Measurements from ENCODE around the gene ACTL7B. TPM values are rescaled to one million over a fixed set of nuclear protein-coding genes. Genes with fewer than 3 reads are reported as not detected.

ACTL7B gene
- total and polyA plus RNA-seq, 10 of the 15 experiments (the other 5 are each of a cell fraction or from before 2014, with no cell fraction given) = not detected

GRCh38 chr9:108894225-108894997, 38.6 kb upstream of the ACTL7B start:
- Histone ChIP-seq H3K4me1 (ENCODE audit: control insufficient read depth, insufficient read depth, low read length) (no peaks in the 10 kb centered on the region), H3K9ac (ENCODE audit: control insufficient read depth, insufficient read depth, low read length) (no peak overlapping the region), H3K4me3 (no peak overlapping the region), H3K27ac (ENCODE audit: control insufficient read depth, insufficient read depth) (no peak overlapping the region), H4K20me1 (ENCODE audit: control insufficient read depth, insufficient read depth) (no peaks in the 10 kb centered on the region), H3K9me3 (replicated peaks; ENCODE audit: control insufficient read depth, insufficient read depth, low read length) (no peaks in the 10 kb centered on the region), H3K27me3 (replicated peaks in 1 of 2; ENCODE audit: control insufficient read depth in 2 of 2, insufficient read depth in 2 of 2, low read length in 1 of 2) (no peaks in the 10 kb centered on the region), H3K36me3 (ENCODE audit: control insufficient read depth in 2 of 2, insufficient read depth in 2 of 2, low read length in 1 of 2) (peaks cover 3 to 13% of the 10 kb centered on the region in 2 experiments), H3K4me2 (ENCODE audit: control insufficient read depth, insufficient read depth) (no peak overlapping the region), H2AFZ (ENCODE audit: control insufficient read depth, low read depth, low read length) (no peak overlapping the region), H3K79me2 (ENCODE audit: control insufficient read depth, insufficient read depth, low read length) (no peaks in the 10 kb centered on the region)
- CTCF ChIA-PET = interaction anchor here (0.6 to 1.4 kb wide), 3 partner anchors 12 to 514 kb away, joined by 3 to 5 read pairs (median 4); no protein-coding TSS in a partner anchor
- intact Hi-C loops (cut with micrococcal nuclease; ENCODE audit: unreplicated experiment) (no loop called here), in situ Hi-C loops (cut with MboI) (no loop called here)
- SMC1A ChIA-PET (ENCODE audit: uncharacterized antibody, unreplicated experiment) = no interaction called here
- TF ChIP-seq BCL3 (IDR thresholded peaks at IDR 0.05; ENCODE audit: borderline replicate concordance, insufficient read depth, low read depth, low read length, poor library complexity, severe bottlenecking) (no peak), KAT2A (conservative IDR thresholded peaks at IDR 0.05; ENCODE audit: control insufficient read depth, low read depth, low read length) (no peak), ETV6 (conservative IDR thresholded peaks at IDR 0.05 in 1 of 2, IDR thresholded peaks at IDR 0.05 in 1 of 2; ENCODE audit: borderline replicate concordance in 1 of 2, low read depth in 1 of 2) (no peak), ELK1 (IDR thresholded peaks at IDR 0.05; ENCODE audit: low read depth, low read length) (no peak), MEF2B (IDR thresholded peaks at IDR 0.05; ENCODE audit: partially characterized antibody, poor library complexity, severe bottlenecking) (no peak), TARDBP (IDR thresholded peaks at IDR 0.05; ENCODE audit: borderline replicate concordance) (no peak), ZNF274 (IDR thresholded peaks at IDR 0.05; ENCODE audit: insufficient read depth, insufficient read length) (no peak), POLR2AphosphoS2 (IDR thresholded peaks at IDR 0.05; ENCODE audit: low read depth, low read length) (no peak), SMAD5 (IDR thresholded peaks at IDR 0.05; ENCODE audit: low read depth) (no peak), SIX5 (IDR thresholded peaks at IDR 0.05; ENCODE audit: low read depth, low read length, severe bottlenecking) (no peak), EP300 (IDR thresholded peaks at IDR 0.05; ENCODE audit: borderline replicate concordance in 1 of 2, control insufficient read depth in 1 of 2, low read depth in 2 of 2, low read length in 2 of 2) (no peak)
- TF ChIP-seq, protein P1, sequence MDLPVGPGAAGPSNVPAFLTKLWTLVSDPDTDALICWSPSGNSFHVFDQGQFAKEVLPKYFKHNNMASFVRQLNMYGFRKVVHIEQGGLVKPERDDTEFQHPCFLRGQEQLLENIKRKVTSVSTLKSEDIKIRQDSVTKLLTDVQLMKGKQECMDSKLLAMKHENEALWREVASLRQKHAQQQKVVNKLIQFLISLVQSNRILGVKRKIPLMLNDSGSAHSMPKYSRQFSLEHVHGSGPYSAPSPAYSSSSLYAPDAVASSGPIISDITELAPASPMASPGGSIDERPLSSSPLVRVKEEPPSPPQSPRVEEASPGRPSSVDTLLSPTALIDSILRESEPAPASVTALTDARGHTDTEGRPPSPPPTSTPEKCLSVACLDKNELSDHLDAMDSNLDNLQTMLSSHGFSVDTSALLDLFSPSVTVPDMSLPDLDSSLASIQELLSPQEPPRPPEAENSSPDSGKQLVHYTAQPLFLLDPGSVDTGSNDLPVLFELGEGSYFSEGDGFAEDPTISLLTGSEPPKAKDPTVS (IDR thresholded peaks at IDR 0.05; ENCODE audit: low read depth, low read length) = no peak
- TF ChIP-seq, protein P2, sequence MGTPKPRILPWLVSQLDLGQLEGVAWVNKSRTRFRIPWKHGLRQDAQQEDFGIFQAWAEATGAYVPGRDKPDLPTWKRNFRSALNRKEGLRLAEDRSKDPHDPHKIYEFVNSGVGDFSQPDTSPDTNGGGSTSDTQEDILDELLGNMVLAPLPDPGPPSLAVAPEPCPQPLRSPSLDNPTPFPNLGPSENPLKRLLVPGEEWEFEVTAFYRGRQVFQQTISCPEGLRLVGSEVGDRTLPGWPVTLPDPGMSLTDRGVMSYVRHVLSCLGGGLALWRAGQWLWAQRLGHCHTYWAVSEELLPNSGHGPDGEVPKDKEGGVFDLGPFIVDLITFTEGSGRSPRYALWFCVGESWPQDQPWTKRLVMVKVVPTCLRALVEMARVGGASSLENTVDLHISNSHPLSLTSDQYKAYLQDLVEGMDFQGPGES (IDR thresholded peaks at IDR 0.05) = no peak
- no TSS peak for BruUV-seq (replicated peaks)
- RAD21 ChIA-PET (ENCODE audit: unreplicated experiment) = no interaction called here
- DNase-seq (ENCODE audit: low read depth, low spot score) = no peak
- 99% methylated on average over 4 of the region's 4 CpGs for WGBS (ENCODE audit: insufficient coverage, insufficient replicate concordance, low lambda C conversion rate, missing lambda C conversion rate)
- POLR2A ChIA-PET = no interaction called here
- ATAC-seq = no peak
- no peak for FAIRE-seq
